K562 (cell line): ENCODE measurements around the gene LHX5. TPM values are rescaled to one million over a fixed set of nuclear protein-coding genes. Genes with fewer than 3 reads are reported as not detected.

ENCODE experiments used
- CREBBP ChIP-seq: IDR thresholded peaks from one replicate; pipeline ENCODE4 v1.6.1; 2012; ENCODE audit warnings: low read depth, mild to moderate bottlenecking, control low read depth, inconsistent platforms, low read length
- CXXC5 ChIP-seq: fragments of 250-450 bp; sonication (Bioruptor Pico); IDR thresholded peaks from 2 replicates; pipeline ENCODE4 v1.8.0; 2022; ENCODE audit warnings: inconsistent platforms, mild to moderate bottlenecking, moderate library complexity
- DLX4 ChIP-seq: fragments of 250-450 bp; sonication (Bioruptor Pico); IDR thresholded peaks from 2 replicates; pipeline ENCODE4 v1.6.1; 2021; ENCODE audit warnings: mild to moderate bottlenecking
- EZH2 ChIP-seq: IDR thresholded peaks from 2 replicates; pipeline ENCODE4 v1.6.1; 2012; ENCODE audit warnings: low read depth, mild to moderate bottlenecking, inconsistent platforms, low read length, borderline replicate concordance
- MYC ChIP-seq, 2 experiments: fragments of 250-450 bp in 1 of 2; sonication (Bioruptor Pico) in 1 of 2; IDR thresholded peaks; 2 replicates each; pipeline versions ENCODE4 v1.5.1 to v1.6.1; 2012 to 2021; ENCODE audit warnings: low read depth in 2 of 2, borderline replicate concordance in 1 of 2, improper control_type of control experiment in 1 of 2, low read length in 1 of 2, mild to moderate bottlenecking in 1 of 2, moderate library complexity in 1 of 2
- RAD21 ChIP-seq, 2 experiments: fragments of 250-450 bp in 1 of 2; fragments of 450-650 bp in 1 of 2; sonication (Bioruptor Pico) in 1 of 2; formaldehyde crosslinking in 1 of 2; IDR thresholded peaks in 1 of 2; conservative IDR thresholded peaks in 1 of 2; 2 replicates each; pipeline versions ENCODE4 v1.4.0 to v1.8.0; 2020 to 2022; ENCODE audit warnings: mild to moderate bottlenecking in 2 of 2, moderate library complexity in 1 of 2
- REST ChIP-seq, 2 experiments: fragments of 450-650 bp; formaldehyde crosslinking in 1 of 2; IDR thresholded peaks; 2 replicates each; pipeline versions ENCODE4 v1.4.0 to v1.6.1; 2014 to 2020; ENCODE audit warnings: mild to moderate bottlenecking in 2 of 2, borderline replicate concordance in 1 of 2, low read depth in 1 of 2
- TFAP4 ChIP-seq: sonication (generic); formaldehyde crosslinking; IDR thresholded peaks from 2 replicates; pipeline ENCODE4 v1.8.0; 2022; ENCODE audit warnings: missing genetic modification reagents, mild to moderate bottlenecking, moderate library complexity, borderline replicate concordance
- XRCC5 ChIP-seq: fragments of 200-400 bp; formaldehyde crosslinking; IDR thresholded peaks from 2 replicates; pipeline ENCODE4 v1.6.1; 2017; ENCODE audit warnings: low read depth, mild to moderate bottlenecking, low read length
- ZBTB26 ChIP-seq: fragments of 450-650 bp; formaldehyde crosslinking; IDR thresholded peaks from 2 replicates; pipeline ENCODE4 v1.4.0; 2022; ENCODE audit warnings: missing genetic modification characterization
- ZBTB49 ChIP-seq: sonication (generic); formaldehyde crosslinking; IDR thresholded peaks from 2 replicates; pipeline ENCODE4 v1.8.0; 2022; ENCODE audit warnings: missing genetic modification reagents, mild to moderate bottlenecking, borderline replicate concordance
- polyA plus RNA-seq, 8 experiments: library from polyadenylated mRNA; depleted of rRNA in 4 of 8; stranded (reverse) in 5 of 8; unstranded in 3 of 8; fragments of >200 nt; fragmentation: Nextera tagmentation in 2 of 8; fragmentation: Illumina TruSeq in 1 of 8; extraction: Ambion mirVana in 2 of 8; extraction: Trizol in 1 of 8; gene quantifications; 2 replicates each; pipeline versions ENCODE4 v1.2.1 to v1.2.3, GENCODE V29; 2011 to 2014; ENCODE audit warnings: inconsistent platforms in 1 of 8, missing spikeins in 1 of 8
- total RNA-seq, 7 experiments: library from RNA; depleted of rRNA in 6 of 7; stranded (reverse); fragments of >200 nt in 6 of 7; fragmentation: Illumina TruSeq in 2 of 7; extraction: Trizol in 2 of 7; gene quantifications; 2 replicates each; pipeline versions ENCODE4 v1.2.1 to v1.2.3, GENCODE V29; 2011 to 2021; ENCODE audit warnings: low replicate concordance in 1 of 7

The LHX5 gene
- total and polyA plus RNA-seq, 9 of the 15 experiments (the other 6 are each of a cell fraction or from before 2014, with no cell fraction given) = 0.04 to 0.17 (median 0.05) TPM; not detected in 6

GRCh38 chr12:113479590-113480335 lies 8.1 kb upstream of the LHX5 start (continued):
- TF ChIP-seq TFAP4 (peak; percentile 41; the same call in 1 of the 2 replicates), DLX4 (CRISPR knock-in tag) (no peak), EZH2 (peak; percentile 88; the same call in 1 of the 2 replicates), MYC (IDR thresholded peaks at IDR 0.05; ENCODE audit: low read depth, low read length) (no peak), MYC (CRISPR knock-in tag; IDR thresholded peaks at IDR 0.05; ENCODE audit: borderline replicate concordance, low read depth) (no peak), REST (IDR thresholded peaks at IDR 0.05; ENCODE audit: borderline replicate concordance) (peak; percentile 99), REST (CRISPR knock-in tag; IDR thresholded peaks at IDR 0.05; ENCODE audit: low read depth) (peak; percentile 98), ZBTB26 (CRISPR knock-in tag) (no peak), ZBTB49 (0 out of 2 replicates have a peak, but pooled peaks have one; percentile 35), CXXC5 (0 out of 2 replicates have a peak, but pooled peaks have one; percentile 37), RAD21 (CRISPR knock-in tag; conservative IDR thresholded peaks at IDR 0.05 in 1 of 2, IDR thresholded peaks at IDR 0.05 in 1 of 2) (no peak), XRCC5 (0 out of 2 replicates have a peak, but pooled peaks have one; percentile 28), CREBBP (no peak)
